Superior temporal gyrus (tissue), 1 donor: Measurements from ENCODE around the gene SLF1.

Experiments
- DNase-seq: peaks from one replicate; pipeline ENCODE4 v3.0.0-alpha.2; 2016; ENCODE audit errors: extremely low spot score

Gene SLF1

DNA sequence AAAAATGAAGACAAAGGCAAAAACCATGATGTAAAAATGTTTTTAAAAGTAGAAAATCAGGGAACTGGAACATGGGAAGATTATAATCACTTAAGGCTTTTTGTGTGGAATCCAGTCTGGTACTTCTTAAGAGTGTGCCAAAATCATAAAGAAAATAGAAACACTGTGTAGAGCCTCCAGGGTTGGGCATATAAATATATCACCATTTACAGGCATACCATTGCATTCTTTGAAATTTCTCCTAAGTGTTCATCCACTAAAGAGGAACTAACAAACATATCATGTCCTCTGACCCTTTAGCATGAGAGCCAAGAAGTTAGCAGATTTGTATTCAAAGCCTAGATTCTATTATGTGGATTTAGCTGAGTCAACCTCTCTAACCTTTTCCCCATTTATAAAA is 93.3 kb downstream of the SLF1 start:
- no peak for DNase-seq

DNA sequence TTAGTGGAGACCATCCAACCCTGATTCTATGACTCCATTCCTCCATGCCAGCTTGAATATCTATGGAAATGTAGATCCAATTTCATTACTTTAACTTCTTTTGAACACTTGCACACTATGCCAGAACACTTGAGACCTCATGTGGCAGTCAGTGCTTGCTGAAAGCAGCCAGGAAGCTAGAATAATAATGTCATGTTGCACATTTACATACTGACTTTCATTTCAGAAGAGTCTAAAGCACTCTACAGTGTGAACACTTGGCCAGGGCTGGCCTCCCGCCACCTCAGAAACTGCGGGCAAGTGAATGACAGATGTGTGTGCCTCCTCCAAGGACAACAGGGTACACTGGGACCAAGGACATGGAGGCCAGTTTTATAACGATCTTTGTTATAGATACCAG is 97.3 kb downstream of the SLF1 start:
- no peak for DNase-seq

DNA sequence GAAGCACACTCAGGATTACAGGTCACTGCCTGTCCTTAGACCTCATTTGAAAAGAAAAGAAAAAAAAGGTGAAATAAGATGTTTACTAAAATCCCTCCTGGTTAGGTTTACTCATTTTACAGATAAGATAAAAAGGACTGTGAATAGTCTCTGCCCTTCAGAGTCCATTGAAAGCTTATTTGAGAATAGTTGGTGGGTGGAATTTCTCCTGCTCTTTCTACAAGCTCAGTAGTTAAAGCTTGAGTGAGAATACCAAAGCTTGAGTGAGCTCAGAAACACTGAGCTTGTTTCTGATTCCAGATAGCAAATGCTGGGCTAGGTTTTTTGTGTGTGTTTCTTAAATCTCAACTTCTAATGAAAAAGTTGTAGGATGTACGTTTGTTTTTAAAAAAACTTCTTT is 106.7 kb downstream of the SLF1 start:
- no peak for DNase-seq

DNA sequence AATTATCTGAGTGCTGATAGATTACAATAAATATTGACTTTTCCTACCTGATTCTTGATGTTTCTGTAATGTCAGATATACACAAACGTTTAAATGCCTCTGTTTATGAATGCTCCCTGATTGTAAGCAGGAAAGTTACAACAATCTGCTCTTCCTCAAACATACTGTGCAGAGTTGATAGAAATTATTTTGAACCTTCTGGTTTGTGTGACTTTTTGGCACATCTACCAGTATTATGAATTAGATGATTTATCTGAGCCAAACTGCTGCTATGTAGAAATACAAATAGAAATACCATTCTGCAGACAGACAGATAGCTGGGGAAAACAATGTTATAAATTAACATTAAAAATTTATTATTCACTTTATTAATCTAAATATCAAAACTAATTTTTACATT is 113.0 kb downstream of the SLF1 start:
- DNase-seq = no peak

DNA sequence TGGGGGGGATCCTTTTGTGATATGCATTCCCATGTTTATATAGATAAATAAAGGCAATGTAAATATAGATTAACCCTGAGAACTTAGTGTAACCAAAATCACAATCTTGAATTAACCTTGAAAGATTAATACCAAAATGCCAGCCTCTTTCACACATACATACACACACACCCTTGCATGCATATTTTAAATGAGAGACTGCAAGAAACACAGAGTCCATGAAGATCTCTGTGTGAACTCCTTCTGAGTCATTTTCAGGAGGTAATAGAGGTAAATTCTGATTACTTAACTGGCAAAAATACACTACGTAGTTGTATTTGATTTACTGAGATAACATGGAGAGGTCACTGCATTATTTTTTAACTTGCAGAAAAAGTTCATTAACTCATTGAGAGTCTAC is 118.0 kb downstream of the SLF1 start:
- DNase-seq = no peak

DNA sequence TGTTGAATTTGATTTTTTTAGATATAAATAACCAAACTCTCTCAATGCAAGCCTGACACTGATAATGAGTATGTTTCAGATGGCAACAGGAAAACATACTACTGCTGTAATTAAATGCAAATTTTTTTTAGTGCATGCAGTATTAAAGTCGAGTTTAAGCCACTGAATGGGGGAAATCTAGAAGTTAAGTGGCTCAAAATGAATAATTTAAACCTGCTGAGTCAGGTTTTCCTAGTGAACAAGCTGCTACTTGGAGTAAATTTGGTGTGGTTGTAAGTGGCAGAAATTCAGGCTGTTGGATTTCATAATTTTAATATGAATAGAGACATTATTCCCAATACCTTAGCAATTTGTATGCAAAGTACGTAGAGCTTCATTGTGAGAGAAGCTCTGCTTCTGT is 121.8 kb downstream of the SLF1 start:
- no peak for DNase-seq

DNA sequence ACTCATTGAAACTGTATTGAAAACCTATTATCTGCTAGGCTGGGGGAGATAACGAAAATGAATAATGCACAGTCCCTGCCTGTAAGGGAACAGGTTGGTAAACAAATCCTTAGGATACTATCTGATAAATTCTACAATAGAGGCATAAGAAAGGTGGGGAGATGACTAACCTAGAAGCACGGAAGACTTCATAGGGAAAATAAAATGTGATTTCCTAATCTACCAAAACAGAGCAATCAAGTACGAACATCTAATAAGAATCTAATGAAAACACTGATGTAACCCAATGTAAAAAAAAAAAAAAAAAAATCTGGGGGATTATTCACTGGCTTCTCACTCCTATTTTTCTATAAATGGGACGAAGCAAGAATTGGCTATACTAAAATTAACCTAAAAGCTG is 124.4 kb downstream of the SLF1 start:
- no peak for DNase-seq

DNA sequence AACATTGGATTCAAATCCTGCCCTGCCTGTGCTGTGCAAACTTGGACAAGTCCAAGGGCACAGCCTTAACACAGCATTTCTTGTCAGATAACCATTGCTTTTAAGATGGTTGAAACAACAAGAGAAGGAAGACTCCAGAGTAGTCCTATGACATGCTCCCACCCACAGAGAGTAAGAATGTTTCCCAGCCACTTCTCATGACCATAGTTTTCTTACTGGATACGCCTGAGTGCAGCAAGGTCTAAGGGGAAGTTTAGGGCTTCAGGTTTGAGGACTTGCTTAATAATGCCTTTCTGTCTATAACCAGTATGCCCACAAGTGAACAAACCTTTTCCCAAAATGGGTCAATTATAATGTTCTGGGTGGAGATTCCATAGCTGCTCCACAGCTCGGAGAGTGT is 126.4 kb downstream of the SLF1 start:
- no peak for DNase-seq

DNA sequence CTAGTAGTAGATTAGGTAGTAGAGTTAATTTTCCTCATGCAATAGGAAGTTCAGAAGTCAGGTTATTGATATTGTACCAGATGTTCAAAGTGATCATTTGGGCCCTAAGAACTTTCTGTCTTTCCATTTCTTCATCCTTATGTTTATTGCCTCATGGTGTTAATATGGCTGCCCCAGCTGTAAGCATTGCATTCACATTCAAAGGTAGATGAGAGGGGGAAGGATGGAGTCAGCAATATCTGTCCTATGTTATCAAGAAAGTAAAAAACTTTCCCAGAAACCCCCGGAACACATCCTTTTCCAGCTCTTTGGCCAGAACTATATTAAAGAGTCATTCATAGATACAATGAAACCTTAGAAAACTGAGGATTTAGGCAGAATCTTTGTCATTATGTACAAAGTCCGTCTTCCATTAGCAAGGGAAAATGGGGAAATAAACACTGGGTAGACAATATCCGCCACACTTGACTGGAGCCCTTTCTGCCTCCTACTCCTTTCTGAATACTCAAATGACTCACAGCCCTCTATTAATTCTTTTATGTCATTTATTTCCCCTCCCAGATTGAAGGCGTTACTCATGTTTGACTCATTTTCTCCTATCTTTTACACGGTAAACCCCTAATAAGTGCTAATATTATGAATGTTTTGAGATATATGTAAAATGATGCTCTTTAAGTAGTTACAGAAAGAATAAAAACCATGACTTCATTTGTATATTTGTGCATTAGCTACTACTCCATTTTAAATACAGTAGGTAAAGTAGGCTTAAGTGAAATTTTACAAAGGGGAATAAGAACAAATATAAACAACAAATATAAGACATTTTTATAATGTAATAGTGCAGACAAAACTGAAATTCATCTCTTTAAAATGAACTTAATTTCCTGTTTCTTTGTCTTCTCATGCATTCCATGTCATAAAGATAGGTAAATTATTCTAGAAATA is 127.6 kb downstream of the SLF1 start:
- no peak for DNase-seq

DNA sequence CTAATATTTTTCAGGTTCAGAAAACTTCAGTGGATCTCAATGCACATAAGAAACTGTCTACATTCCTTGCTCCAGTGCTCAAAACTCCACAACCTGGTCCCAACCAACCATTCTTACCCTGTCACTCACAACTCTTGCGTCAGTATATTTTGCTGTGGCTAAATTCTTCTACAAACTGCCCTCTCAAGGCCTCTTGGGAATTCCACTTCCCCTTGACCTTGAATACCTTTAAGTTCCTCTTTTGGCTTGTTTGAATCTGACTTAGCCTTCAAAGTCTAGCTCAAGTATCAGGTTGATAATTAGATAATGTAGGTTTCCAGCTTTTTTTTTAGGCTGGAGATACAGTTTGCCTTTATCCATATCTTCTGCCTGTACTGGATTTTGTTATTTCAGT is 128.3 kb downstream of the SLF1 start:
- no peak for DNase-seq
